ENCODE measurements around the gene CENPU. TPM values are rescaled to one million over a fixed set of nuclear protein-coding genes. Genes with fewer than 3 reads are reported as not detected.

CENPU gene
- total and polyA plus RNA-seq, 8 donors = 0.60 to 2.9 (median 1.1) TPM

DNA sequence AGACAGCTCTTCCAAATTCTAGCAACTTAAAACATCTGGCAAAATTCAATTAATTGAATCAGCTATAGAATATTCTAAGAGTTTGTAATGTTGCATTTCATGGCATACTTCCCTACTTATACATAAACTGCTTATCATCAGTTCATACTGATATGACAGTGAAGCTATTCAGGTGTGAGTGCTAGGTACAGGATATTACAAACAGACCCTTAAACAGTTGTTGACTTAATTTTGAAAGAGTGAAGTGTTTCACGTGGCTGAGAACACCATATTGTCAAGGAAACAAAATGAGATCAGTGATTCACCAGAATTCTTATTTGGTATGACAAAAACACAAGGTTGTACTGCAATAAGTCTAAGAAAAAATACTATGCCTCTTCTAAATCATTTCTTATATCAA is 27.4 kb downstream of the CENPU start:
- Histone ChIP-seq H3K36me3 (no peaks in the 10 kb centered on the region), H3K9me3 (no peaks in the 10 kb centered on the region), H3K4me1 (no peaks in the 10 kb centered on the region), H3K27ac (no peak overlapping the region), H3K4me3 (no peak overlapping the region), H3K27me3 (no peaks in the 10 kb centered on the region)
- no peak for ATAC-seq
- no peak for DNase-seq
- no peak for FAIRE-seq
- TF ChIP-seq, protein P1, sequence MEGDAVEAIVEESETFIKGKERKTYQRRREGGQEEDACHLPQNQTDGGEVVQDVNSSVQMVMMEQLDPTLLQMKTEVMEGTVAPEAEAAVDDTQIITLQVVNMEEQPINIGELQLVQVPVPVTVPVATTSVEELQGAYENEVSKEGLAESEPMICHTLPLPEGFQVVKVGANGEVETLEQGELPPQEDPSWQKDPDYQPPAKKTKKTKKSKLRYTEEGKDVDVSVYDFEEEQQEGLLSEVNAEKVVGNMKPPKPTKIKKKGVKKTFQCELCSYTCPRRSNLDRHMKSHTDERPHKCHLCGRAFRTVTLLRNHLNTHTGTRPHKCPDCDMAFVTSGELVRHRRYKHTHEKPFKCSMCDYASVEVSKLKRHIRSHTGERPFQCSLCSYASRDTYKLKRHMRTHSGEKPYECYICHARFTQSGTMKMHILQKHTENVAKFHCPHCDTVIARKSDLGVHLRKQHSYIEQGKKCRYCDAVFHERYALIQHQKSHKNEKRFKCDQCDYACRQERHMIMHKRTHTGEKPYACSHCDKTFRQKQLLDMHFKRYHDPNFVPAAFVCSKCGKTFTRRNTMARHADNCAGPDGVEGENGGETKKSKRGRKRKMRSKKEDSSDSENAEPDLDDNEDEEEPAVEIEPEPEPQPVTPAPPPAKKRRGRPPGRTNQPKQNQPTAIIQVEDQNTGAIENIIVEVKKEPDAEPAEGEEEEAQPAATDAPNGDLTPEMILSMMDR (IDR thresholded peaks at IDR 0.05) = no peak
- 39 to 44% methylated on average over 1 of the region's 1 CpG for WGBS, 2 donors
- intact Hi-C loops (cut with DNase I) = no loop called here

DNA sequence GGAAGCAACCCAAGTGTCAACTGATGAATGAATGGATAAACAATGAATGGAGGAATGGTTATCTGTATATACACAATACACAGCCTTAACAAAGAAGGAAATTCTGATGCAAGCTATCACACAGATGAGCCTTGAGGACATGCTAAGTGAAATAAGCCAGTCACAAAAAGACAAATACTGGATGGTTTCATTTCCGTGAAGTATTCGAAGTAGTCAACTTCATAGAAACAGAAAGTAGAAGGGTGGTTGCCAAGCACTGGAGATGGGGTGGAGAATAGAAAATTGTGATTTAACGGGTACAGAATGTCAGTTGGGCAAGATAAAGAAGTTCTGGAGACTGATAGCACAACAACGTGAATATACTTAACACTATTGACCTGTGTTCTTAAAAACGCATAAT is 28.2 kb downstream of the CENPU start:
- ATAC-seq (no peak), FAIRE-seq (no peak), DNase-seq (no peak)
- H3K4me3 ChIP-seq = no peak overlapping the region
- H3K27ac ChIP-seq = no peak overlapping the region
- no peaks in the 10 kb centered on the region for H3K4me1 ChIP-seq
- intact Hi-C loops (cut with DNase I) = no loop called here
- H3K36me3 ChIP-seq = no peaks in the 10 kb centered on the region
- no peaks in the 10 kb centered on the region for H3K27me3 ChIP-seq
- WGBS, 2 donors = 85 to 92% methylated on average over 5 of the region's 5 CpGs
- TF ChIP-seq, protein P1 (IDR thresholded peaks at IDR 0.05) = no peak
- H3K9me3 ChIP-seq = no peaks in the 10 kb centered on the region

GRCh38 chr4:184702114-184702513 is 31.8 kb downstream of the CENPU start:
- Histone ChIP-seq H3K27me3 (no peaks in the 10 kb centered on the region), H3K4me3 (no peak overlapping the region), H3K27ac (no peak overlapping the region), H3K36me3 (no peaks in the 10 kb centered on the region), H3K4me1 (no peaks in the 10 kb centered on the region), H3K9me3 (no peaks in the 10 kb centered on the region)
- intact Hi-C loops (cut with DNase I) = no loop called here
- FAIRE-seq (no peak), ATAC-seq (no peak), DNase-seq (no peak)
- 90 to 96% methylated on average over 2 of the region's 2 CpGs for WGBS, 2 donors
- TF ChIP-seq, protein P1 (IDR thresholded peaks at IDR 0.05) = no peak

DNA sequence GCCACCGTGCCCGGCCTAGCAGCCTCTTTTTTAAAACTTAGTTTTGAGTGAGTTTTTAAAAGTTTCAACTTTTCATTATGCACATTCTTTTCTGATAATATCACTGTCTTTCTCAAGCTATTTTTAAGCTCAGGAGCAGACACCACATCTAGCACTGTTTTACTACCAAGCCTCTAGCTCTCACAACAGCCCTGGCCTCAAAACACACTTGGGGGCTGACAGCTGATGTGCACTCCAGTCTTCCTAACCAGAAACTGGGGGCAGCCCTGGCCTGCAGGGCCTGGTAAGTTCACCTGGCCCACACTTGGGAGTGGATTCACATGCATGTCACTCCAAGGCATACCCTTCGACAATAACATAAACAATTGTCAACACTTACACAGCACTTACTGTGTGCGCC is 34.0 kb downstream of the CENPU start:
- ATAC-seq (no peak), FAIRE-seq (no peak), DNase-seq (no peak)
- Histone ChIP-seq H3K27ac (no peak overlapping the region), H3K27me3 (no peaks in the 10 kb centered on the region), H3K4me1 (no peaks in the 10 kb centered on the region), H3K36me3 (no peaks in the 10 kb centered on the region), H3K9me3 (no peaks in the 10 kb centered on the region), H3K4me3 (no peak overlapping the region)
- 95% methylated on average over 4 of the region's 4 CpGs for WGBS, 2 donors
- TF ChIP-seq, protein P1 (IDR thresholded peaks at IDR 0.05) = no peak
- intact Hi-C loops (cut with DNase I) = no loop called here

DNA sequence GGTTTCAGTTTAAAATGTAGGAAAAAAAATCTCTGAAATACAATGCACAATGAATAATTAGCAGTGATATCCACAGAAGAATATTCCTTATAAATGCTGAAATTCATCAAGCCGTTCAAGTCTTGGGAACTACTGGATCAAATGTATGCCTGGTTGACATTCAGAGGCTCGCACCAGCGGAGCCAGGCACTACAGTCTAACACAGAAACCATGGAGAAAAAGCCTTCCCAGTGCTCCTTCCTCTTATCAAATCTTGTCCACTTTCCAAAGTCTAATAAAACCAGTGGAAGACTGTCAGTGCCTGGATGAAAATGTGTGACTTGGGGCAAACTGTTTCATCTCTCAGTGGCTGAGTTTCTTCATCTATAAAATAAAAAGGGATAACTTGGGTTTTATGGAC is 35.9 kb downstream of the CENPU start:
- H3K4me1 ChIP-seq = no peaks in the 10 kb centered on the region
- FAIRE-seq (no peak), DNase-seq (no peak), ATAC-seq (no peak)
- no peaks in the 10 kb centered on the region for H3K36me3 ChIP-seq
- no peak overlapping the region for H3K27ac ChIP-seq
- intact Hi-C loops (cut with DNase I) = no loop called here
- WGBS, 2 donors = 94 to 95% methylated on average over 3 of the region's 3 CpGs
- H3K4me3 ChIP-seq = no peak overlapping the region
- H3K9me3 ChIP-seq = no peaks in the 10 kb centered on the region
- no peaks in the 10 kb centered on the region for H3K27me3 ChIP-seq
- TF ChIP-seq, protein P1 (IDR thresholded peaks at IDR 0.05) = no peak

All from pancreas (tissue), 10 donors.